ENCODE measurements around the gene DOCK11.
"Not testable (repeated sequence)": the region's sequence is repeated elsewhere in the genome, so short reads cannot be mapped to it uniquely, and the experiment has no call there.

Gene DOCK11

DNA sequence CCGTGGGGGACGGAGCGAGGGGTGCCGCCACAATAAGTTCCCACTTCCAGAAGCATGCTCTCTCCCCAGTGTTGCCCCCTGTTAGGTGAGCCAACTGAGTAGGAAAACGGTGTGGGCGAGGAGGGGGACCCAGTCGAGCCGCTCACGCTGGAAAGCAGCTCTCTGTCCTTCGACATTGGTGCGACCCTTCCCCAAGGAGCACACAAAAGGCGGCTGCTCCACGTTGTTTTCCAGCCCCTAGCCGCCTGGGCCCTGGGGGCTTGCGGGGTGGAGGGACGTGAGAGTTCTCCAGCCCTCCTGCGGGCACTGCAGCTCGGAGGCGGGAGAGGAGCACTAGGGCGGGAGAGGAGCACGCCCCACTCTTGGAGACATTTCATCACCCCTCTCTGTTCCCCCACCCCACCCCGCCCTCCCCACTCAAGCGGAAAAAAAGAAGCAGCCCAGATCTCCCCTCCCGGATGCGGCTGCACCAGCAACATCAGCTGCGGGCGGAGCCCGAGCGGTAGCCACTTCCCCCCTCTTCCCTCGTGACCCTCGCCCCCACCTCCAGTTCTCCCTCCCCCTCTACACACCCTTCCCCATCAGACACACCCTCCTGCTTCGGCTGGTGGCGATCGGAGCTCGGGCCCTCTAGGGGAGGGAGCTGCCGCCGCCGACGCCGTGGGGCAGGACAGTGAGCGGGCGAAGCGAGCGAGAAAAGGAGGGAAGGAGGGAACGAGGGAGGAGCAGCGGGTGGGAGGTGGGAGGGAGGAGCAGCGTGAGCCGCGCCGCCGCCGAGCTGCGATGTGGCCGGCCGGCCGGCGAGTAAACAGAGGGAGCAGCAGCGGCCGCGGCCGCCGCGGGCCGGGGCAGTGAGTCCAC, at the start of gene DOCK11:
TSS of gene DOCK11 (plus strand) at position 755 of the 861 bp plus-strand sequence. CDS start 157 bp downstream, outside the sequence.
- no peak for FAIRE-seq

DNA sequence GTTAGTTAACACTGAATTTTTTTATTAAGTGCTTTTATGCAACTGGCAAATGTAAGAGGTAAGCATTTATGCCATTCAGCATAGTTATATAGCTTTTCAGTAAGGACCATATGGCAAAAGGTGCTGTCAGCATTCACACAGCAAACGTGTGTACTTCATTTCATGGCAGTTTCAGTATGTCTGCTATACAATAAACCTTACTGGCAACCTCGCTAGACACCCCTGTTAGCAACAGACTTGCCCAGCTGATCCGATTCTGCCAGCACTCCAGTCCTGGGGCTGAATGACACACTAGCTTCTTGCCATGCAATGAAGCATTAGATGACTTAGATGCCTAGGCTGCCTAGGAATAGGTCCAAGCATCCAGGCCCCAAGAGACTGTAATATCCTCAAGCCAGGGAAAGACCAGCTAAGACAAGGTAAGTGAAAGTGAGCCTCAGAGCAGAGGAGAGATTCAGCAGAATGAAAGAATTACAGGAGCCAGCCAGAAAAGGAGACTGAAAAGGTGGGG, 47.3 kb upstream of the DOCK11 start:
- FAIRE-seq = no peak

DNA sequence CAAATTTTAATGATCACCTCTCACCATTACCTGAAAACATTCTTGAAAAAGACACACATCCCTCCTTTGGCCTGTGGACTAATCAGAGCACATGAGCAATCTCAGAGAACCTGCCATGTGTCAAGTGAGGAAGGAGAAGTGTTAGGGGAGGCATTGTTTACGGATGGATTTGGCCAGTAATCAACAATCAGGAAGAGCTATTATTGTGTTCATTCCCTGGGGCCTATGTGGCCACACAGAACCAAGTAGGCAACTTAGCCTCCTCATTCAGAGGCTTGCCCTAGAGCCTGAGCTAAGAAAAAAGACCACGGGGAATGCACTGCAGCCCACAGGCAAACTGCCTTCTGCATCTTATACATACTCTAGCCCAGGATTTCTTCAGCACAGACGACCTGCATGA, 40.6 kb upstream of the DOCK11 start:
- FAIRE-seq = no peak

DNA sequence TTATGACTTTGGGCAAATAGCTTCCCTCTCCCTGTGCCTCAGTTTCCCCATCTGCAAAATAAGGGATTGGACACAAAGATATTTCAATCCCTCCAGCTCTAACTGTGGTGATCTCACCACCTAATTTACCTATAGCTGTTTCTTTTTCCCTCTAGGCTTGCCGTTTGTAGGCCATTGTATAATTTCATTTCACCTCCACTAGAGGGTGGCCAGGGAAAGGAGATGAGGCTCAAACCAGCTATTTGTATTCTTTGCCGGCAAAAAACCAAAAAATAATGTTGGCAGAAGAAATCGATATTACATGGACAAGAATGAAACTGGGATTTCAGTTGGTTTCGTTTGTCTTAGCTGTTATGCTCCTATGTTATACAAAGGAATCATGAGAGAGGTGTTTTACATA, 36.1 kb upstream of the DOCK11 start:
- FAIRE-seq = peak; percentile 39

DNA sequence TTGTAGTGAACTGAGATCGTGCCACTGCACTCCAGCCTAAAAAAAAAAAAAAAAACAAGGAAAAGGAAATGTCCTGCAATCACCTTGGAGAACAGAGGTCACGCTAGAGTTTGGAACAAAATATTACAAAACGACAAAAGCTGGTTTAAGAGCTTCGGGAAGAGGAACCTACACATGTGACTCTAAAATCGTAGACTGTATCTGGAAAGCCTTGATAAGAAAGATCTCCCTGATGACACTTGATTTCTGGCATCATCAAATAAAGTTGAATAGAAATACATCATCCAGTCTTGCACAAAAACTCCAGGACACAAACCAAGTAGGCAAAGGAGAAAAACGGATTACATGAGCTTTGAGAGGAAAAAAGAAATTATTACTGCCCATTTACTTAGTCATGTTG, 31.1 kb upstream of the DOCK11 start:
- no peak for FAIRE-seq

DNA sequence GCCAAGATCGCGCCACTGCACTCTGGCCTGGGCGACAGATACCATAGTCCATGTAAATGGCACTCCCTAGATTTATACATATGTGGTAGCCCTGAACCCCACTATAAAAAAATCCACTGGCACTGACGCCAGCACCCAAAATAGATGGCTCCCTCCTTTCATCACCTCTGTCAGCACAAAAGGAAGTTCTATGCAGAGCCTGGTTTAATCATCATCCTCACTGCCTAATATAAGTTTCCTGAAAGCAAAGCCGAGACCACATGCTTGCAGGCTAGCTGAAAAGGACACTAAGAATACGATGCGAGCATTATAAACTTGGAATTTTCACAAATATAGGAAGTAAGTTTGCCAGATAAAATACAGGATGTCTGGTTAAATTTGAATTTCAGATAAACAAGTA, 27.5 kb upstream of the DOCK11 start:
- FAIRE-seq = no peak

DNA sequence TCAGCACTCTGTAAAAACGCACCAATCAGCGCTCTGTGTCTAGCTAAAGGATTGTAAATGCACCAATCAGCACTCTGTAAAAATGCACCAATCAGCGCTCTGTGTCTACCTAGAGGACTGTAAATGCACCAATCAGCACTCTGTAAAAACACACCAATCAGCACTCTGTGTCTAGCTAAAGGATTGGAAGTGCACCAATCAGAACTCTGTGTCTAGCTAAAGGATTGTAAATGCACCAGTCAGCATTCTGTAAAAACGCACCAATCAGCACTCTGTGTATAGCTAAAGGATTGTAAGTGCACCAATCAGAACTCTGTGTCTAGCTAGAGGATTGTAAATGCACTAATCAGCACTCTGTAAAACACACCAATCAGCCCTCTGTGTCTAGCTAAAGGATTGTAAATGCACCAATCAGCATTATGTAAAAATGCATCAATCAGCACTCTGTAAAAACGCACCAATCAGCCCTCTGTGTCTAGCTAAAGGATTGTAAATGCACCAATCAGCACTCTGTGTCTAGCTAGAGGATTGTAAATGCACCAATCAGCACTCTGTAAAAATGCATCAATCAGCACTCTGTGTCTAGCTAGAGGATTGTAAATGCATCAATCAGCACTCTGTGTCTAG, 24.8 kb upstream of the DOCK11 start:
- not testable (repeated sequence) for FAIRE-seq

DNA sequence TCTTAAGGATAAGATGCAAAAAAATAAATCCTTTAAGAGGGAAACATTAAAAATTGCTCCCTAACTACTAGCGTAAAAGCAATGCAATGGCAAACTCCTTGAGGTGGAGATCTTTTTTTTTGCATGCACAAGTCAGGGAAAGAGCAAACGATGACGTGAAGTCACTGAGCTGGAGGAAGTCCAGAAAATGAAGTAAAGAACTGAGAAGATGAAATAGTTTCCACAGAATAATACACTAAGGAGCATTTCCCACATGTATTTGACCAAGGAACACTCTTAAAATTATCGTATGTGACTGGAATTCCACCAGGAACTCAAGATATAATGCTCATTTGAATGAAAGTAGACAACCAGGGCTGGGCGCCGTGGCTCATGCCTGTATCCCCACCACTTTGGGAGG, 21.0 kb upstream of the DOCK11 start:
- FAIRE-seq = no peak

DNA sequence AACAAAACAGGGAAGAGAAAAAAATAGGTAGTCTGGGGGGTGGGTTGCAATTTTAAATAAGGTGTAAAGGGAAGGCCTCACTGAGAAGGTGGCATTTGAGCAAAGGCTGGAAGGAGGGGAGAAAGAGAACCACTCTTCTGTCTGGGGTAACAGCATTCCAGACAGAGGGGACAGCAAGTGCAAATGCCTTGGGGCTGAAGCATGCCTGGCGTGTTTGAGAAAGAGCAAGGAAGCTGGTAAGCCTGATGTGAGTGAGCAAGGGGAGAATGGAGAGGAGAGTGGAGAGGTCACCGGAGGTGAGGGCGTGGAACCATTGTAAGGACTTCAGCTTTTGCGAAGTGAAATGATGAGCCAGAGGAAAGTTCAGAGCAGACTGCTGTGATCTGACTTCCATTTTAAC, 19.7 kb upstream of the DOCK11 start:
- FAIRE-seq = no peak

DNA sequence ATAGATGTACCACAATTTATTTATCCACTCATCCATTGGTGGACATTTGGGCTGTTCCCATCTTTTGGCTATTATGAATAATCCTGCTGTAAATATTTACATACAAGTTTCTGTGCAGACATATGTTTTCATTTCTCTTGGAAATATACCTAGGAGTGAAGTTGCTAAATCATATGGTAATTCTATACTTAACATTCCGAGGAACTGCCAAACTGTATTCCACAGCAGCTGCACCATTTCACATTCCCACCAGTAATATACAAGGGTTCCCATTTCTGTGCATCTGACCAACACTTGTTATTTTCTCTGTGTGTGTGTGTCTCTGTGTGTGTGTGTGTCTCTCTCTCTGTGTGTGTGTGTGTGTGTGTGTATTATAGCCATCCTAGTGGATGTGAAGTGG, 15.4 kb upstream of the DOCK11 start:
- FAIRE-seq = no peak

DNA sequence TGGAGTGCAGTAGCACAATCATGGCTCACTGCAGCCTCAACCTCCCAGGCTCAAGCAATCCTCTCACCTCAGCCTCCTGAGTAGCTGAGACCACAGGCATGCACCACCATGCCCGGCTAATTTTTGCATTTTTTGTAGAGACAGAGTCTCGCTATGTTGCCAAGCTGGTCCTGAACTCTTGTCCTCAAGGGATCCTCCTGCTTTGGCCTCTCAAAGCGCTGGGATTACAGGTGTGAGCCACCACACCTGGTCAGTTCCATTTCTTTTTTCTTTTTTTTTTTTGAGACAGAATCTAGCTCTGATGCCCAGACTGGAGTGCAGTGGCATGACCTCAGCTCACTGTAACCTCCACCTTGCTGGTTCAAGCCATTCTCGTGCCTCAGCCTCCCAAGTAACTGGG, 13.2 kb upstream of the DOCK11 start:
- not testable (repeated sequence) for FAIRE-seq

DNA sequence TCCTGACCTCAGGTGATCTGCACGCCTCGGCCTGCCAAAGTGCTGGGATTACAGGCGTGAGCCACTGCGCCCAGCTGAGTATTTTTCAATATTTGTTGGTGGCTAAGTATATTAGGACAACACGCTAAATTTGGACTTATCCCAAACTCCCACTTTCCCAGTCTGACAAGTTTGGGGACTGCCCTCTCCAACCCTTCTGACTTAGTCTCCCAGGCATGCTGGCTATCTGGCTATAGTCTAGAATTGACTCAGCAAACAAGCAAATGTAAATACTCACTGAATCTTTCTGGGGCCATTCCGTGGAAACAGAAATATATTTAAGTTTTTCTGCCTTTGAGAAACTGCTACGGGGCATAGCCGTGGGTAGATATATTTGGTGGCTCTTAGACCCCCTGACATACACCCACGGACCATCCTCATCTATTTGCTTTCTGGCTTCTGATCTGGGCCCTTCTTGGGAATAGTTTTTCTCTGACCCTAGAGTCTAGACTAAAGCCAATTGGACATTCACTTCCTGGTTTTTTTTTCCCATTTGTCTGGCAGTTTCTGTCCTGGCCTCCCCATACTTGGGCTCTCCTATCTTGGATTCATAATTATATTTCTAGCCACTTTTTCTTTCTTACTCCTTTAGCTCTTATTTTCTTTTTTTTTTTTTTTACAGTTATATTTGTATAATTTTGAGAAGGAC, 11.3 kb upstream of the DOCK11 start:
- FAIRE-seq = no peak

DNA sequence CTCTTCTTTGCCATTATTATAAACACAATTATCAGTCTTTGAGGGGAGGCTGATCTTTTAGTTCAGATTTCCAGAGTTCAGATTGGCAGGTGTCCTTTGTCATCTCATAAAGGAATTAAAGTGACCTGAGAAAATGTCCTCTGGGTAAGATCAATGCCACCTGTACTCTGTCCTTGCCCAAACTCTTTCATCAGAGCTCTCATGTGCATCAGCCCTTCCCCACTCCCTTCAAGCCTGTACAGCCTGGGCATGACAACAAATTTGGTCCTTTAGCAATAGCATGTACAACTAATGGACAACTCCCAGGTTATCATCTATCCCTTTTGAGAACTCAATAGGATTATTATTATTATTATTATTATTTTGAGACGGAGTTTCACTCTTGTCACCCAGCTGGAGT, 8.9 kb upstream of the DOCK11 start:
- FAIRE-seq = not testable (repeated sequence)

DNA sequence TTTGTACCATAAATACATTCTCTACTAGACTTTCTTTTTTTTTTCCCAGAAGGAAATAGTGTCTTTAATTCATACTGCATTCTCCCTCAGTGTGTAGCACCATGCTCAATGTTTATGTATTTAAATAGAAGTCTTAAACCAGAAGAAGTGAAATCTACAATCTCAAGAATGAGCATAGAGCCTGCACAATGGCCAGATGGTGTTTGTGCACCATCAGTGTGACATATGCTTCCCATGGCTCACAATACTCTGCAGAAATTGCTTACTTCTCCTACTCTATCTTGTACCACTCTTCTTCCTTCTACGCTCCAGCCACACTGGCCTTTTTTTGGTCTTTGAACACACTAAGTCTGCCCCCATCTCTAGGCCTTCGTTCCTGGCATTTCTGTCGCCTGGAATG, 2.6 kb upstream of the DOCK11 start:
- FAIRE-seq = no peak

DNA sequence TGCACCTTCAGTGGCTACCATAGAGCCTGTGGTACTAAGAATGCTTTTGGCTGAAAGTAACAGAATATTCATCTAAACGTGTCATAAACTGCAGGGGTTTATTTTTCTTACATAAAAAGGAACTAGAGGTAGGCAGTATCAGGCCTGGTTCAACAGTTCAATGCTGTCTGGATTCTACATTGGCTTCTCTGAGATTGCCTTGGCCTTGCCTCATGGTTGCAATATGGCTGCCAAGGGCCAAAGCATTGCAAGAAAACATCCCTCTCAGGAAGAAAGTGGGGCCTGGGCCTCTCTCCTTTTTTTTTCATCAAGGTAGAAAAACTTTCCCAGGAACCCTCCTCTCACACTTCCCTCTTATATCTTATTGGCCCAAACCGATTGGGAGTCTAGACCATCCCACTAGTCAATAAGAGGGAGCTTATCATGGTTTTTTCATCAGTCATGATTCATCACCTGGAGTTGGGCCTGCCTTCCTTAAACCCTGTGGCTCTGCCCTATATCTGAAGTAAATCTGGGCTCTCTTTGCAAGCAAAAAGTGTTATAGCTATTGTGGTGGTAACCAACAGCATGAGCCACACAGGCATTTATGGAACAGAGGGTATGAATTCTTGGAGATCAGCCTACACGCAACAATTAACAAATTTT, 1.8 kb upstream of the DOCK11 start:
- no peak for FAIRE-seq

DNA sequence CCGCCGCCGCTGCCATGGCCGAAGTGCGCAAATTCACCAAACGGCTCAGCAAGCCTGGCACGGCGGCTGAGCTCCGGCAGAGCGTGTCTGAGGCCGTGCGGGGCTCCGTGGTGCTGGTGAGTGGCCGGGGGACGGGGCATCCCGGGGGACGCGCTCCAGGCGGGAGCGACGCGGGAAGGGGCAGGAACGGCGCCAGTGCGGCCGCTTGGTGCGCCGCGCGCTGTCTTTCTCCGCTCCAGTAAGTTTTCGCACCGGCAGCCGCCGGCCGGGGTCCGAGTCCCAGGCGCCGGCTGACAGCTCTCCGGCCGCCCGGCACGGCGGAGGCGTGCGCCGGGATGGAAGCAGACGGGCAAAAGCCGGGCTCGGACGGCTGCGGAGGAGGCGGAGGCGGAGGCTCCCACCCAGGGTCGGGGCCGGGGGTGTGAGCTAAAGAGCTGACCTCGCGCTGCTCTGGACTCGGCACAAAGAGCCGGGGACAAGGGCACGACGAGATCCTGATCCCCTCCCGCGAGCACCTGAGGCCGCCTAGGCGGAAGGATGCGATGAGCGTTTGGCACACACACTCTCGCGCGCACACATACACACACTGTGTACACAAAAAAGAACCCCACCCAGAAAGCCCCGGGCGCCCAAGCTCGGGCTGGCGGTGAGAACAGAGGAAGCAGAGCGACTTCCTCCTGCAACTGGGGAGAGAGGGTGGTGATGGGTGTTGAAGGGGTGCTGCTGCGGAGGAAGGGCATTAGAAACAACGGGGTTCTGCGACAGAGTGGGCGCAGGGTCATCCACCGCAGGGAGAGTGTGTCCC, 545 bp downstream of the DOCK11 start:
- FAIRE-seq = no peak

DNA sequence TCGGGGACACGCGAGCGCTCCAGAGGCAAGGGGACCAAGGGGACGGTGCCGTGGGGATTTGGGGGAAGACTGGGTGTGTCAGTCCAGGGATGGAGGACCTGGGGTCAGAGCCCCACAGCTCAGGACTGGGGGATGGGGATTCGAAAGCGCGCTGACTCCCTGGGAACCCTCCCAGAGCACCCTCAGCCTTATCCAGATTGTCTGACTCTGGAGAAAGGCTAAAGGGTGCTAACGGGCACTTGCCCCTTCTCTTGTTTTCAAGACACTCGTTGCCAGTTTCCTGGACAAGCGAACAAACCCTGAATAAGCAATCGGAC, 1.1 kb downstream of the DOCK11 start:
- no peak for FAIRE-seq

DNA sequence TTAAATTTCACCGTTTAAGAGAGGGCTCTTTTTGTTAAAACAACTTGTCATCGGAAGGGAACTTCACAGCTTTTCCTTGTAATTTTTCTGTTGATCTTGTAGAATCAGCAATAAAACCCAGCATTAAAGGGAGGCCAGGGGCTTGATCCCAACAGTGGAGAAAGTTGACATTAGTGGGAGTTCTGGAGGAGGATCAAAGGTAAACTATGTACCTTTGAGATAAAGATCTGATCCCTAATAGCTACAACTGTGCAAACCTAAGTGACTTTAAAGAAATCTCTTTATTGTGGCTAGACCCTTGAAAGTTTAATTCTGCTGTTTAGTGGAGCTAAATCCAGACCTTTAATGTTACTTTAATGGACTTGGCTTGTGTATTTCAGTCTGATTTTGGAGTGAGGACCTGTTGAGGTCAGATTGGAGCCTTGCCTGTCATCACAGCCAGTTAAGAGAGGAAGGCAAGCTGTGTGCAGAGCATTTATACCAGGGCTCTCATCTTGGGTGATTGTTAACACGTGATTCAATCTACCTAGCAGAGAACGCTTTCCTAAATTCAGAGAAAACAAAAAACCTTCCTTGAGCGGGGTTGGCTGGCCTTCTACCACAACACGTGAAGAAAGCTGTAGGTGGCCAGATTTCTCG, 1.7 kb downstream of the DOCK11 start:
- no peak for FAIRE-seq

DNA sequence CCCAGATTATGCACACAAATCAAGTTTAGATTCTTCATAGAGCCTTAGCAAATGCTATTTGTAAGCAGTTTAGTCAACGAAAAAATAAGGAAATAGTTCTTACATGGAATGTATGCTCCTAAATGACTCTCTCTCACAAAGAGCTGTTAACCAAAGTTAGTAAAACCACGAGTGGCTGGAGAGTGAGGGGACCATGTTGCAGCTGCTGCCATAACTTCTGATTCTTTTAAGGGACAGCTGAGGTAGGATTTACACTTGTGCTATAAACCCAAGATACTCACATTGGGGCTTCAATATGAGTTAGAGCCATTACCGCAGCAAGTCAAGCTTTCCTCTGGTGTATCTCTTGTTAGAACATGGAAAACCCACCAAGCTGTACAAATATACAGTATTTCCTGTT, 2.7 kb downstream of the DOCK11 start:
- FAIRE-seq = no peak

DNA sequence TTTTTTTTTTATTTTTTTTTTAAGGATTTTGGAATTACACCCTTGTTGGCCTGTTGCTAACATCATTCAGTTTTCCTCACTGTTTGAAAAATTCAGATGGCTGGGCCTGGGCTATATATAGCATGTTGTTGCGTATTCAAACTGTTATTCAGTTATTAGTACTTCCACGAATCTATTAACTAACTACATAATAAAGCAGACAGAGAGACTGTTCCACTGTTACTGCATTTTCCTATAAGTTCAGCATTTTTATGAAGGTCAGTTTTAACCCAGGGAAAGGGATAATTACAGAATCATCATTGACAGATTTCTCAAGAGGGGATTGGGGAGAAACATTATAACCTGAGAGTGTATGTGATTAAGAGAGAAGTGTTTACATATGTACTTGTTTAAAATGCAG, 3.1 kb downstream of the DOCK11 start:
- no peak for FAIRE-seq

DNA sequence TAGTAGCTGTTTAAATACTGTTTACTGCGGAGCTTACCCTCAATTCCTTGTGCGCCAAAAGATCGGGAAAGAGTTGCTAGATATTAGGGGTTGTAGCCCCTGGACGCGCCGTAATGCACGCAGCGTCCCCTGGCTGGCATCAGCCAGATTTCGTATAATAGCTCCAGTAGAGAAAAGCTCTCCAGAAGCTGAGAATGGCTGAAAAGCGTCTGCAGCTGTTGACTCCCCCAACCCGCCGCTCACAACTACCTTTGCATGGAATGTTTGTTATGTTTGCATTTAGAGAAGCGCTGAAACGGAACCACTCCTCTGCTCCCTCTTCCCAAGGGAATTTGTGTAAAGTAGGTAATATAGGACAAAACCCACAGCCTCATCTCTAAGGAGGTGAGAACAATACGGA, 3.7 kb downstream of the DOCK11 start:
- no peak for FAIRE-seq

Data from endometrium (tissue), 2 donors.